Measurements from ENCODE around the gene LSM11.

Gene LSM11

DNA sequence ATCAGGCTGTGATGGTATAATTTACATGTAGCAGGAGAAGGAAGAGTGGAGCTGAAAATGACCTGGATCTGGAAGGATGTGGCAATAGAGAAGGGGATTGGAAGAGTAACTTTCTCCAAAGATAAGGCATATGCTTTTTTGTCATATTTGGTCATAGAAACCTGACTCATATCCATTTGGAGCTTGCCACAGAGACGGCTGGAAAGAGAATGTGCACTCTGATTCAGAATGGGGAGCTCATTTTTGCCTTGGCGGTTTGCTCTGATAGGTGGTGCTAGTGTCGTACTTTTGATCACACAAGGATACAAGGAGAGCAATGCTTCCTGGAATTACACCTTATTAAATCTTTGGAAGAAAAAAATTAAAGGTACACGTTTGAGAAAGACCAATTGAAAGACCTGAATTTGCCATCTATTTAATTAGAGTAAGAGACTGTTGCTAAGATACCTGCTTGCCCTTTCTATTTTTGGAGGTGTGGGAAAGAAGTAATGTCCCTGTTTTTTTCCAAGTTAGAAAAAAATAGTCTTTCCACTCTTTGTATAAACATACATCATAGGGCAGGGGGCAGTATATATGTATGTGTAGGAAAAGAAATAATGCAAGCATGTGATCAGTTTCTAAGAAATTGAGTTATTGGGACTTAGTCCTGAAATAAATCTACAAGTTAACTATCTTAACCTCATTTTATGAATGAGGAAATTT is 5.4 kb downstream of the LSM11 start:
- no peak overlapping the region for H3K27ac ChIP-seq (ENCODE audit: low read depth, low read length)
- H3K4me1 ChIP-seq (ENCODE audit: control insufficient read depth, insufficient read depth, low read length), result 0 out of 2 replicates have a peak, but pooled peaks cover 7% of the 10 kb centered on the region
- H3K9me3 ChIP-seq (ENCODE audit: control insufficient read depth, insufficient read depth, low read depth, low read length), result no peaks in the 10 kb centered on the region
- H3K27me3 ChIP-seq (ENCODE audit: control insufficient read depth, insufficient read depth, low read length), result peaks cover 15% of the 10 kb centered on the region
- H3K4me3 ChIP-seq (ENCODE audit: low read depth, low read length), result no peak overlapping the region
- H3K36me3 ChIP-seq (ENCODE audit: control insufficient read depth, insufficient read depth, low read length), result peaks cover 3% of the 10 kb centered on the region; the same call in 1 of the 2 replicates
- no peak overlapping the region for H3K9ac ChIP-seq (ENCODE audit: low read length)

DNA sequence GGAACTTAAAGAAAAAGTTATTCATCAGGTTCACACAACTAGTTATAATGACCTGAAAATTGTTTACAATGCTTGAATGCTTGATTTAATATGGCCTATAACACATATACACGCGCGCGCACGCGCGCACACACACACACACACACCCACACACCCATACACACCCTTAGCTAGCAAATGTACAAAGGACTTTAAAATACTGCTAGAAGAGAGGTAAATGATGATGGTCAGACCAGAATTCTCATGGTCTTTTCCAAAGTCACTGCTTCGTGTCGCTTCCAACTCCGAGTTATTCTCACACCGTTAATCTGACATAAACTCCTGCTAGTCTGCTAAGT is 5.9 kb downstream of the LSM11 start:
- H3K27ac ChIP-seq (ENCODE audit: low read depth, low read length), result no peak overlapping the region

GRCh38 chr5:157750320-157750719 is 6.8 kb downstream of the LSM11 start:
- H3K27me3 ChIP-seq (ENCODE audit: control insufficient read depth, insufficient read depth, low read length), result peaks cover 1% of the 10 kb centered on the region; the same call in 1 of the 2 replicates
- no peak overlapping the region for H3K27ac ChIP-seq (ENCODE audit: low read depth, low read length)
- no peak overlapping the region for H3K4me3 ChIP-seq (ENCODE audit: low read depth, low read length)
- H3K9ac ChIP-seq (ENCODE audit: low read length), result no peak overlapping the region
- H3K4me1 ChIP-seq (ENCODE audit: control insufficient read depth, insufficient read depth, low read length), result no peaks in the 10 kb centered on the region
- H3K36me3 ChIP-seq (ENCODE audit: control insufficient read depth, insufficient read depth, low read length), result peaks cover 10% of the 10 kb centered on the region
- H3K9me3 ChIP-seq (ENCODE audit: control insufficient read depth, insufficient read depth, low read depth, low read length), result no peaks in the 10 kb centered on the region

More for the DNA sequence above, 5.9 kb downstream of the LSM11 start:
- Histone ChIP-seq H3K9me3 (ENCODE audit: control insufficient read depth, insufficient read depth, low read depth, low read length) (no peaks in the 10 kb centered on the region), H3K4me3 (ENCODE audit: low read depth, low read length) (no peak overlapping the region), H3K36me3 (ENCODE audit: control insufficient read depth, insufficient read depth, low read length) (peaks cover 3% of the 10 kb centered on the region; the same call in 1 of the 2 replicates), H3K4me1 (ENCODE audit: control insufficient read depth, insufficient read depth, low read length) (0 out of 2 replicates have a peak, but pooled peaks cover 5% of the 10 kb centered on the region), H3K9ac (ENCODE audit: low read length) (no peak overlapping the region), H3K27me3 (ENCODE audit: control insufficient read depth, insufficient read depth, low read length) (peaks cover 10% of the 10 kb centered on the region)

DNA sequence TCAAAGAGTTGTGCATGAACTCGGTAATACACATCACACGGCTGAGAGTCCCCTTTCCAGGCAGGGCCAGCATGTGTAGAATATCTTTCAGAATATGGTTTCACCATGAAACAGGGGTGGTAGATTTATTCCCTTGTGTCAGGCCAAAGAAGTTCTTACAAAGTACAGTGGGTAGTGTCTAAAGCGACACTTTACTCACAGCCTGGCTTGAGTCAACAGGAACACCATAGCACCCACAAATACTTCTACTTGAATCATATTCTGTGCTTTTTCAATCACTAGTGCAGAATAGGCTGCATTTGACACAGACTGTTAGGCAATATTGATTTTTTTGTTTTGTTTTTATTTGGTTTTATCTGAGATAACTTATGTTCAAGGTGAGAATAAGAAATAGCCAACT is 12.6 kb downstream of the LSM11 start:
- no peaks in the 10 kb centered on the region for H3K4me1 ChIP-seq (ENCODE audit: control insufficient read depth, insufficient read depth, low read length)
- no peak overlapping the region for H3K27ac ChIP-seq (ENCODE audit: low read depth, low read length)
- no peak overlapping the region for H3K9ac ChIP-seq (ENCODE audit: low read length)
- H3K9me3 ChIP-seq (ENCODE audit: control insufficient read depth, insufficient read depth, low read depth, low read length), result no peaks in the 10 kb centered on the region
- peaks cover 14% of the 10 kb centered on the region for H3K36me3 ChIP-seq (ENCODE audit: control insufficient read depth, insufficient read depth, low read length)
- H3K27me3 ChIP-seq (ENCODE audit: control insufficient read depth, insufficient read depth, low read length), result no peaks in the 10 kb centered on the region
- no peak overlapping the region for H3K4me3 ChIP-seq (ENCODE audit: low read depth, low read length)

GRCh38 chr5:157758706-157759105 is 15.2 kb downstream of the LSM11 start:
- H3K4me3 ChIP-seq (ENCODE audit: low read depth, low read length), result no peak overlapping the region
- no peak overlapping the region for H3K9ac ChIP-seq (ENCODE audit: low read length)
- H3K9me3 ChIP-seq (ENCODE audit: control insufficient read depth, insufficient read depth, low read depth, low read length), result no peaks in the 10 kb centered on the region
- H3K27ac ChIP-seq (ENCODE audit: low read depth, low read length), result no peak overlapping the region
- H3K4me1 ChIP-seq (ENCODE audit: control insufficient read depth, insufficient read depth, low read length), result no peaks in the 10 kb centered on the region
- peaks cover 11% of the 10 kb centered on the region for H3K36me3 ChIP-seq (ENCODE audit: control insufficient read depth, insufficient read depth, low read length)
- no peaks in the 10 kb centered on the region for H3K27me3 ChIP-seq (ENCODE audit: control insufficient read depth, insufficient read depth, low read length)

GRCh38 chr5:157761690-157762621 is 18.4 kb downstream of the LSM11 start:
- H3K4me3 ChIP-seq (ENCODE audit: low read depth, low read length), result no peak overlapping the region
- no peak overlapping the region for H3K9ac ChIP-seq (ENCODE audit: low read length)
- H3K27ac ChIP-seq (ENCODE audit: low read depth, low read length), result no peak overlapping the region
- H3K4me1 ChIP-seq (ENCODE audit: control insufficient read depth, insufficient read depth, low read length), result no peaks in the 10 kb centered on the region
- no peaks in the 10 kb centered on the region for H3K36me3 ChIP-seq (ENCODE audit: control insufficient read depth, insufficient read depth, low read length)
- H3K9me3 ChIP-seq (ENCODE audit: control insufficient read depth, insufficient read depth, low read depth, low read length), result no peaks in the 10 kb centered on the region
- no peaks in the 10 kb centered on the region for H3K27me3 ChIP-seq (ENCODE audit: control insufficient read depth, insufficient read depth, low read length)

DNA sequence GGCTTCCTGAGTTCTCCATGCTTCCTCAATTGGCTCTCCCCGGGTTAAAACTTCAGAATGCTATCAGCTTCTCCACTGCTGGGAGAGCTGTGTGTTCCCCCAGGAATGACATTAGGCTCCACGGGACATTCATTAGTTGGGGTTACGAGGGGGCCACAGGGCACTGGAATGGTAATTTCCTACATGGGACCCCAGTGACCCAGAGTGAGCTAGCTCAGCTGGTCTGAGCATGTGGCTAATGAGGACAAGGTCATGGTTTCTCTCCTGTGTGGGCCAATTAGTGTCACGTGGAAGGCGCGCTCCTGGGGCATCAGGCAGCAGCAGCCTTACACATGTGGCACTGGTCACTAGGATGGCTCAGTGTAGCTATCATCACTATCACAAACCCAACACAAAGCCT is 21.0 kb downstream of the LSM11 start:
- H3K27ac ChIP-seq (ENCODE audit: low read depth, low read length), result no peak overlapping the region
- no peak overlapping the region for H3K4me3 ChIP-seq (ENCODE audit: low read depth, low read length)
- no peaks in the 10 kb centered on the region for H3K27me3 ChIP-seq (ENCODE audit: control insufficient read depth, insufficient read depth, low read length)
- H3K36me3 ChIP-seq (ENCODE audit: control insufficient read depth, insufficient read depth, low read length), result no peaks in the 10 kb centered on the region
- no peak overlapping the region for H3K9ac ChIP-seq (ENCODE audit: low read length)
- H3K9me3 ChIP-seq (ENCODE audit: control insufficient read depth, insufficient read depth, low read depth, low read length), result no peaks in the 10 kb centered on the region
- no peaks in the 10 kb centered on the region for H3K4me1 ChIP-seq (ENCODE audit: control insufficient read depth, insufficient read depth, low read length)

DNA sequence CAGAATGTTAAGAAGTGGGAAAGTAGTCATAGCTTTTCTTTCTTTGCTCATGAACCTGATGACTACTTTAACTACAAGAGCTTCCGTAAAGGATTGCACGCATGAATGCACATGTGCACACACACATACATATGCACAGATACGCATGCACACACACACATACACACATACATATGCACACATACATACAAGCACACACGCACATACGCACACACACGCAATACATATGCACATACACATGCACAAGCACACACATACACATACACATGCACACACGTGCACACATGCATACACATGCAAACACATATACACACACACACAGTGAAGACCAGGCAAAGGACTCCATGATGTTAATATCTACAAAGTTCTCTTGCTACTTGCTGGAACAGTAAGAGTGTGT is 22.9 kb downstream of the LSM11 start:
- H3K9ac ChIP-seq (ENCODE audit: low read length), result no peak overlapping the region
- H3K4me3 ChIP-seq (ENCODE audit: low read depth, low read length), result no peak overlapping the region
- H3K27ac ChIP-seq (ENCODE audit: low read depth, low read length), result no peak overlapping the region
- no peaks in the 10 kb centered on the region for H3K4me1 ChIP-seq (ENCODE audit: control insufficient read depth, insufficient read depth, low read length)
- H3K9me3 ChIP-seq (ENCODE audit: control insufficient read depth, insufficient read depth, low read depth, low read length), result peaks cover 3% of the 10 kb centered on the region; the same call in 1 of the 2 replicates
- no peaks in the 10 kb centered on the region for H3K36me3 ChIP-seq (ENCODE audit: control insufficient read depth, insufficient read depth, low read length)
- H3K27me3 ChIP-seq (ENCODE audit: control insufficient read depth, insufficient read depth, low read length), result no peaks in the 10 kb centered on the region

- H3K27ac ChIP-seq (ENCODE audit: low read depth, low read length), result no peak overlapping the region
- H3K27me3 ChIP-seq (ENCODE audit: control insufficient read depth, insufficient read depth, low read length), result no peaks in the 10 kb centered on the region
- H3K4me3 ChIP-seq (ENCODE audit: low read depth, low read length), result no peak overlapping the region
- no peaks in the 10 kb centered on the region for H3K36me3 ChIP-seq (ENCODE audit: control insufficient read depth, insufficient read depth, low read length)
- H3K9ac ChIP-seq (ENCODE audit: low read length), result no peak overlapping the region
- no peaks in the 10 kb centered on the region for H3K4me1 ChIP-seq (ENCODE audit: control insufficient read depth, insufficient read depth, low read length)
- peaks cover 3% of the 10 kb centered on the region; the same call in 1 of the 2 replicates for H3K9me3 ChIP-seq (ENCODE audit: control insufficient read depth, insufficient read depth, low read depth, low read length)
Observed at GRCh38 chr5:157766902-157767301, 23.4 kb downstream of the LSM11 start.

DNA sequence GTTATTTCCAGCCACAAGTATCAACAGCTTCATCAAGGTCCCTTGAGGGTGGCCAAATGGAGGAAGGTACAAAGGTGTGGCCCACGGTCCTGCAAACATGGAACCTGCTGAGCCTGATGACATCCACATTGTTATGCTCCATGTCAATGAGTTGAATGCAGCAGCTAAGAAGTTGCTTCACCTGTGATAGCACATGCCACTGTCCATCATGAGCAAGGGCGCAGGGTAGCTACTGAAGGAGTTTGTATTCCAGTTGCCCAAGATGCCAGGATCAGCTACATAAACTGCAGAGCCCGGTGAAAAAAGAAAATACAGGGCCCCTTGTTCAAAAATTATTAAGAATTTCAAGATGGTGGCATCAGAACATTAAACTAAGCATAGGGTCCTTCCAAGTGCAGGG is 24.2 kb downstream of the LSM11 start:
- Histone ChIP-seq H3K9ac (ENCODE audit: low read length) (no peak overlapping the region), H3K4me1 (ENCODE audit: control insufficient read depth, insufficient read depth, low read length) (no peaks in the 10 kb centered on the region), H3K27ac (ENCODE audit: low read depth, low read length) (no peak overlapping the region), H3K4me3 (ENCODE audit: low read depth, low read length) (no peak overlapping the region), H3K9me3 (ENCODE audit: control insufficient read depth, insufficient read depth, low read depth, low read length) (peaks cover 3% of the 10 kb centered on the region; the same call in 1 of the 2 replicates), H3K36me3 (ENCODE audit: control insufficient read depth, insufficient read depth, low read length) (no peaks in the 10 kb centered on the region), H3K27me3 (ENCODE audit: control insufficient read depth, insufficient read depth, low read length) (no peaks in the 10 kb centered on the region)

DNA sequence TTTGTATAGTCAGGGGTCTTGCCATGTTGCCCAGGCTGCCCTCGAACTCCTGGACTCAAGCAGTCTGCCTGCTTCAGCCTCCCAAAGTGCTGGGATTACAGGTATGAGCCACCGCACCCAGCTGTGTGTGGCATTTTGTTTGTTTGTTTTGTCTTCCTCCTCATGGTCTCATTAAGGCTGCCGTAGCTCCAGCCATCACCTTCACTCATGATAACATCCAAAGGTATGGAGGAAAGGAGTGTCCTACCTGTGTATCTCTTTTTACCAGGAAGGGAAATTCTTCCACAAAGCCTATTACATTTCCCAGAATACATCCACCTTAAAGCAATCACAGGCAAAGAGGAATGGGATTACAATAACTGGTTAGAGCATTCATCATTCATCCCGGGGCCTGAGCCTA is 27.2 kb downstream of the LSM11 start:
- H3K27ac ChIP-seq (ENCODE audit: low read depth, low read length), result no peak overlapping the region
- H3K36me3 ChIP-seq (ENCODE audit: control insufficient read depth, insufficient read depth, low read length), result no peaks in the 10 kb centered on the region

More for the DNA sequence above, 27.2 kb downstream of the LSM11 start:
- peaks cover 3% of the 10 kb centered on the region; the same call in 1 of the 2 replicates for H3K9me3 ChIP-seq (ENCODE audit: control insufficient read depth, insufficient read depth, low read depth, low read length)
- no peaks in the 10 kb centered on the region for H3K27me3 ChIP-seq (ENCODE audit: control insufficient read depth, insufficient read depth, low read length)
- no peaks in the 10 kb centered on the region for H3K4me1 ChIP-seq (ENCODE audit: control insufficient read depth, insufficient read depth, low read length)
- no peak overlapping the region for H3K4me3 ChIP-seq (ENCODE audit: low read depth, low read length)
- H3K9ac ChIP-seq (ENCODE audit: low read length), result no peak overlapping the region

Data from HUES6 (cell line).